ENCODE results near the gene SOX8.

- TF ChIP-seq ZNF274 (IDR thresholded peaks at IDR 0.05; ENCODE audit: low read depth, low read length) = no peak
- TF ChIP-seq YY1 (IDR thresholded peaks at IDR 0.05; ENCODE audit: insufficient read depth, insufficient read length) = no peak
Observed at GRCh38 chr16:1028524-1029258, 47.1 kb downstream of the SOX8 start.
